ENCODE measurements around the gene RNU7-1. TPM values are rescaled to one million over a fixed set of nuclear protein-coding genes. Genes with fewer than 3 reads are reported as not detected.

Gene RNU7-1
- total and polyA plus RNA-seq, 9 of the 15 experiments (the other 6 are each of a cell fraction or from before 2014, with no cell fraction given), result not detected

DNA sequence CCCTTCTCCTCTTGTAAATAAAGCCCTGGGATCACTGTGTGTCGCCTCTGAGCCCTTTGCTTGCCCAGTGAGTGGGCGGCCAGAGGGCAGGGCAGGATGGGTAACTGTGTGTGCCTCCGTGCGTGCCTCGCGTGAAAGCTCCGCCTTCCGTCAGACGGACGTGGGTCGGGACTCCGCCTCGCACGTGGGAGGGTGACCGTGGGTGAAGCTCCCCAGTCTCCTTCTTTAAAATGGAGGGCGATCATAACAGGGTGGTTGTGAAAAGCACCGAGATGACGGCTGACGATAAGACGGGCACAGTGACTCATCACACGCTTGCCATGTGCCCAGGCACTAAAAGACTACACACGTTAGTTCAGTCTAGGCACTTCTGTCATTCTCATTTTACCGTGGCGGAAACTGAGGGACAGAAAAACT, 17.7 kb downstream of the RNU7-1 start (continued):
- TF ChIP-seq SMC3 (conservative IDR thresholded peaks at IDR 0.05; ENCODE audit: insufficient read depth, low read depth, low read length) (no peak), ZC3H11A (IDR thresholded peaks at IDR 0.05; ENCODE audit: low read depth, low read length) (no peak), RBFOX2 (IDR thresholded peaks at IDR 0.05; ENCODE audit: low read depth, low read length) (peak; percentile 78), SRSF9 (IDR thresholded peaks at IDR 0.05; ENCODE audit: borderline replicate concordance, low read depth, low read length) (no peak), PHB (CRISPR knock-in tag; IDR thresholded peaks at IDR 0.05) (no peak), BRD4 (IDR thresholded peaks at IDR 0.05) (no peak), TEAD2 (tag; IDR thresholded peaks at IDR 0.05) (no peak)
- TF ChIP-seq, protein P1, sequence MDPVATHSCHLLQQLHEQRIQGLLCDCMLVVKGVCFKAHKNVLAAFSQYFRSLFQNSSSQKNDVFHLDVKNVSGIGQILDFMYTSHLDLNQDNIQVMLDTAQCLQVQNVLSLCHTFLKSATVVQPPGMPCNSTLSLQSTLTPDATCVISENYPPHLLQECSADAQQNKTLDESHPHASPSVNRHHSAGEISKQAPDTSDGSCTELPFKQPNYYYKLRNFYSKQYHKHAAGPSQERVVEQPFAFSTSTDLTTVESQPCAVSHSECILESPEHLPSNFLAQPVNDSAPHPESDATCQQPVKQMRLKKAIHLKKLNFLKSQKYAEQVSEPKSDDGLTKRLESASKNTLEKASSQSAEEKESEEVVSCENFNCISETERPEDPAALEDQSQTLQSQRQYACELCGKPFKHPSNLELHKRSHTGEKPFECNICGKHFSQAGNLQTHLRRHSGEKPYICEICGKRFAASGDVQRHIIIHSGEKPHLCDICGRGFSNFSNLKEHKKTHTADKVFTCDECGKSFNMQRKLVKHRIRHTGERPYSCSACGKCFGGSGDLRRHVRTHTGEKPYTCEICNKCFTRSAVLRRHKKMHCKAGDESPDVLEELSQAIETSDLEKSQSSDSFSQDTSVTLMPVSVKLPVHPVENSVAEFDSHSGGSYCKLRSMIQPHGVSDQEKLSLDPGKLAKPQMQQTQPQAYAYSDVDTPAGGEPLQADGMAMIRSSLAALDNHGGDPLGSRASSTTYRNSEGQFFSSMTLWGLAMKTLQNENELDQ (CRISPR knock-in tag; IDR thresholded peaks at IDR 0.05; ENCODE audit: borderline replicate concordance), result no peak
- TF ChIP-seq, protein P2, sequence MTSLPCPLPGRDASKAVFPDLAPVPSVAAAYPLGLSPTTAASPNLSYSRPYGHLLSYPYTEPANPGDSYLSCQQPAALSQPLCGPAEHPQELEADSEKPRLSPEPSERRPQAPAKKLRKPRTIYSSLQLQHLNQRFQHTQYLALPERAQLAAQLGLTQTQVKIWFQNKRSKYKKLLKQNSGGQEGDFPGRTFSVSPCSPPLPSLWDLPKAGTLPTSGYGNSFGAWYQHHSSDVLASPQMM (CRISPR knock-in tag; IDR thresholded peaks at IDR 0.05), result no peak
- TF ChIP-seq, protein P3, sequence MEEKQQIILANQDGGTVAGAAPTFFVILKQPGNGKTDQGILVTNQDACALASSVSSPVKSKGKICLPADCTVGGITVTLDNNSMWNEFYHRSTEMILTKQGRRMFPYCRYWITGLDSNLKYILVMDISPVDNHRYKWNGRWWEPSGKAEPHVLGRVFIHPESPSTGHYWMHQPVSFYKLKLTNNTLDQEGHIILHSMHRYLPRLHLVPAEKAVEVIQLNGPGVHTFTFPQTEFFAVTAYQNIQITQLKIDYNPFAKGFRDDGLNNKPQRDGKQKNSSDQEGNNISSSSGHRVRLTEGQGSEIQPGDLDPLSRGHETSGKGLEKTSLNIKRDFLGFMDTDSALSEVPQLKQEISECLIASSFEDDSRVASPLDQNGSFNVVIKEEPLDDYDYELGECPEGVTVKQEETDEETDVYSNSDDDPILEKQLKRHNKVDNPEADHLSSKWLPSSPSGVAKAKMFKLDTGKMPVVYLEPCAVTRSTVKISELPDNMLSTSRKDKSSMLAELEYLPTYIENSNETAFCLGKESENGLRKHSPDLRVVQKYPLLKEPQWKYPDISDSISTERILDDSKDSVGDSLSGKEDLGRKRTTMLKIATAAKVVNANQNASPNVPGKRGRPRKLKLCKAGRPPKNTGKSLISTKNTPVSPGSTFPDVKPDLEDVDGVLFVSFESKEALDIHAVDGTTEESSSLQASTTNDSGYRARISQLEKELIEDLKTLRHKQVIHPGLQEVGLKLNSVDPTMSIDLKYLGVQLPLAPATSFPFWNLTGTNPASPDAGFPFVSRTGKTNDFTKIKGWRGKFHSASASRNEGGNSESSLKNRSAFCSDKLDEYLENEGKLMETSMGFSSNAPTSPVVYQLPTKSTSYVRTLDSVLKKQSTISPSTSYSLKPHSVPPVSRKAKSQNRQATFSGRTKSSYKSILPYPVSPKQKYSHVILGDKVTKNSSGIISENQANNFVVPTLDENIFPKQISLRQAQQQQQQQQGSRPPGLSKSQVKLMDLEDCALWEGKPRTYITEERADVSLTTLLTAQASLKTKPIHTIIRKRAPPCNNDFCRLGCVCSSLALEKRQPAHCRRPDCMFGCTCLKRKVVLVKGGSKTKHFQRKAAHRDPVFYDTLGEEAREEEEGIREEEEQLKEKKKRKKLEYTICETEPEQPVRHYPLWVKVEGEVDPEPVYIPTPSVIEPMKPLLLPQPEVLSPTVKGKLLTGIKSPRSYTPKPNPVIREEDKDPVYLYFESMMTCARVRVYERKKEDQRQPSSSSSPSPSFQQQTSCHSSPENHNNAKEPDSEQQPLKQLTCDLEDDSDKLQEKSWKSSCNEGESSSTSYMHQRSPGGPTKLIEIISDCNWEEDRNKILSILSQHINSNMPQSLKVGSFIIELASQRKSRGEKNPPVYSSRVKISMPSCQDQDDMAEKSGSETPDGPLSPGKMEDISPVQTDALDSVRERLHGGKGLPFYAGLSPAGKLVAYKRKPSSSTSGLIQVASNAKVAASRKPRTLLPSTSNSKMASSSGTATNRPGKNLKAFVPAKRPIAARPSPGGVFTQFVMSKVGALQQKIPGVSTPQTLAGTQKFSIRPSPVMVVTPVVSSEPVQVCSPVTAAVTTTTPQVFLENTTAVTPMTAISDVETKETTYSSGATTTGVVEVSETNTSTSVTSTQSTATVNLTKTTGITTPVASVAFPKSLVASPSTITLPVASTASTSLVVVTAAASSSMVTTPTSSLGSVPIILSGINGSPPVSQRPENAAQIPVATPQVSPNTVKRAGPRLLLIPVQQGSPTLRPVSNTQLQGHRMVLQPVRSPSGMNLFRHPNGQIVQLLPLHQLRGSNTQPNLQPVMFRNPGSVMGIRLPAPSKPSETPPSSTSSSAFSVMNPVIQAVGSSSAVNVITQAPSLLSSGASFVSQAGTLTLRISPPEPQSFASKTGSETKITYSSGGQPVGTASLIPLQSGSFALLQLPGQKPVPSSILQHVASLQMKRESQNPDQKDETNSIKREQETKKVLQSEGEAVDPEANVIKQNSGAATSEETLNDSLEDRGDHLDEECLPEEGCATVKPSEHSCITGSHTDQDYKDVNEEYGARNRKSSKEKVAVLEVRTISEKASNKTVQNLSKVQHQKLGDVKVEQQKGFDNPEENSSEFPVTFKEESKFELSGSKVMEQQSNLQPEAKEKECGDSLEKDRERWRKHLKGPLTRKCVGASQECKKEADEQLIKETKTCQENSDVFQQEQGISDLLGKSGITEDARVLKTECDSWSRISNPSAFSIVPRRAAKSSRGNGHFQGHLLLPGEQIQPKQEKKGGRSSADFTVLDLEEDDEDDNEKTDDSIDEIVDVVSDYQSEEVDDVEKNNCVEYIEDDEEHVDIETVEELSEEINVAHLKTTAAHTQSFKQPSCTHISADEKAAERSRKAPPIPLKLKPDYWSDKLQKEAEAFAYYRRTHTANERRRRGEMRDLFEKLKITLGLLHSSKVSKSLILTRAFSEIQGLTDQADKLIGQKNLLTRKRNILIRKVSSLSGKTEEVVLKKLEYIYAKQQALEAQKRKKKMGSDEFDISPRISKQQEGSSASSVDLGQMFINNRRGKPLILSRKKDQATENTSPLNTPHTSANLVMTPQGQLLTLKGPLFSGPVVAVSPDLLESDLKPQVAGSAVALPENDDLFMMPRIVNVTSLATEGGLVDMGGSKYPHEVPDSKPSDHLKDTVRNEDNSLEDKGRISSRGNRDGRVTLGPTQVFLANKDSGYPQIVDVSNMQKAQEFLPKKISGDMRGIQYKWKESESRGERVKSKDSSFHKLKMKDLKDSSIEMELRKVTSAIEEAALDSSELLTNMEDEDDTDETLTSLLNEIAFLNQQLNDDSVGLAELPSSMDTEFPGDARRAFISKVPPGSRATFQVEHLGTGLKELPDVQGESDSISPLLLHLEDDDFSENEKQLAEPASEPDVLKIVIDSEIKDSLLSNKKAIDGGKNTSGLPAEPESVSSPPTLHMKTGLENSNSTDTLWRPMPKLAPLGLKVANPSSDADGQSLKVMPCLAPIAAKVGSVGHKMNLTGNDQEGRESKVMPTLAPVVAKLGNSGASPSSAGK (IDR thresholded peaks at IDR 0.05), result peak; percentile 67
- TF ChIP-seq, protein P4, sequence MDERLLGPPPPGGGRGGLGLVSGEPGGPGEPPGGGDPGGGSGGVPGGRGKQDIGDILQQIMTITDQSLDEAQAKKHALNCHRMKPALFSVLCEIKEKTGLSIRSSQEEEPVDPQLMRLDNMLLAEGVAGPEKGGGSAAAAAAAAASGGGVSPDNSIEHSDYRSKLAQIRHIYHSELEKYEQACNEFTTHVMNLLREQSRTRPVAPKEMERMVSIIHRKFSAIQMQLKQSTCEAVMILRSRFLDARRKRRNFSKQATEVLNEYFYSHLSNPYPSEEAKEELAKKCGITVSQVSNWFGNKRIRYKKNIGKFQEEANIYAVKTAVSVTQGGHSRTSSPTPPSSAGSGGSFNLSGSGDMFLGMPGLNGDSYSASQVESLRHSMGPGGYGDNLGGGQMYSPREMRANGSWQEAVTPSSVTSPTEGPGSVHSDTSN (CRISPR knock-in tag; IDR thresholded peaks at IDR 0.05; ENCODE audit: low read depth), result no peak
- TF ChIP-seq, protein P4 (tag; conservative IDR thresholded peaks at IDR 0.05; ENCODE audit: low read depth), result no peak

All from K562 (cell line).